HG03159 (cell line): ENCODE results near the gene CST7.
"Not testable (repeated sequence)": the region's sequence is repeated elsewhere in the genome, so short reads cannot be mapped to it uniquely, and the experiment has no call there.

ENCODE experiments used
- ATAC-seq: cut with Tn5 transposase; IDR thresholded peaks from one replicate; pipeline ENCODE4 v1.9.1; 2021; ENCODE audit warnings: mild to moderate bottlenecking, moderate library complexity; ENCODE audit not compliant: unreplicated experiment

The CST7 gene

GRCh38 chr20:24929867-24930723 is 19.0 kb upstream of the CST7 start:
- ATAC-seq: not testable (repeated sequence)

GRCh38 chr20:24930724-24931688 is 18.1 kb upstream of the CST7 start:
- not testable (repeated sequence) for ATAC-seq

GRCh38 chr20:24931893-24932292 is 17.2 kb upstream of the CST7 start:
- not testable (repeated sequence) for ATAC-seq

GRCh38 chr20:24933266-24933908 is 15.7 kb upstream of the CST7 start:
- ATAC-seq: no peak

- no peak for ATAC-seq
Measured at GRCh38 chr20:24934101-24934661, 14.9 kb upstream of the CST7 start.

- no peak for ATAC-seq
Measured at GRCh38 chr20:24934716-24935115, 14.4 kb upstream of the CST7 start.

- ATAC-seq: no peak
Measured at GRCh38 chr20:24935140-24935539, 13.9 kb upstream of the CST7 start.

GRCh38 chr20:24935766-24936525 is 13.1 kb upstream of the CST7 start:
- no peak for ATAC-seq

GRCh38 chr20:24936526-24937407 is 12.3 kb upstream of the CST7 start:
- ATAC-seq: no peak

GRCh38 chr20:24937579-24937978 is 11.5 kb upstream of the CST7 start:
- no peak for ATAC-seq

- ATAC-seq: no peak
Measured at GRCh38 chr20:24938498-24938897, 10.6 kb upstream of the CST7 start.

- no peak for ATAC-seq
Measured at GRCh38 chr20:24939036-24939435, 10.0 kb upstream of the CST7 start.

- ATAC-seq: no peak
Measured at GRCh38 chr20:24942679-24943078, 6.4 kb upstream of the CST7 start.

- no peak for ATAC-seq
Measured at GRCh38 chr20:24943196-24943595, 5.9 kb upstream of the CST7 start.

GRCh38 chr20:24943731-24944130 is 5.3 kb upstream of the CST7 start:
- no peak for ATAC-seq

GRCh38 chr20:24946376-24946775 is 2.7 kb upstream of the CST7 start:
- ATAC-seq: not testable (repeated sequence)

- ATAC-seq: not testable (repeated sequence)
Measured at GRCh38 chr20:24948396-24948938, 602 bp upstream of the CST7 start.

GRCh38 chr20:24949756-24950127 is 673 bp downstream of the CST7 start:
- no peak for ATAC-seq
